Testis (tissue), 2 donors: ENCODE results near the gene DUSP6.

Experiments used
- POLR2A ChIP-seq: fragments of 450-650 bp; IDR thresholded peaks from one replicate; pipeline ENCODE4 v1.6.1; 2017; ENCODE audit warnings: antibody characterized with exemption, mild to moderate bottlenecking, moderate library complexity
- TF ChIP-seq, protein P1 (sequence below), 3 experiments: fragments of 450-650 bp in 2 of 3; fragments of 200-600 bp in 1 of 3; sonication (generic) in 1 of 3; IDR thresholded peaks; one replicate each; pipeline ENCODE4 v1.5.1; 2016 to 2019; ENCODE audit warnings: antibody characterized with exemption in 3 of 3, mild to moderate bottlenecking in 2 of 3, moderate library complexity in 1 of 3

DNA sequence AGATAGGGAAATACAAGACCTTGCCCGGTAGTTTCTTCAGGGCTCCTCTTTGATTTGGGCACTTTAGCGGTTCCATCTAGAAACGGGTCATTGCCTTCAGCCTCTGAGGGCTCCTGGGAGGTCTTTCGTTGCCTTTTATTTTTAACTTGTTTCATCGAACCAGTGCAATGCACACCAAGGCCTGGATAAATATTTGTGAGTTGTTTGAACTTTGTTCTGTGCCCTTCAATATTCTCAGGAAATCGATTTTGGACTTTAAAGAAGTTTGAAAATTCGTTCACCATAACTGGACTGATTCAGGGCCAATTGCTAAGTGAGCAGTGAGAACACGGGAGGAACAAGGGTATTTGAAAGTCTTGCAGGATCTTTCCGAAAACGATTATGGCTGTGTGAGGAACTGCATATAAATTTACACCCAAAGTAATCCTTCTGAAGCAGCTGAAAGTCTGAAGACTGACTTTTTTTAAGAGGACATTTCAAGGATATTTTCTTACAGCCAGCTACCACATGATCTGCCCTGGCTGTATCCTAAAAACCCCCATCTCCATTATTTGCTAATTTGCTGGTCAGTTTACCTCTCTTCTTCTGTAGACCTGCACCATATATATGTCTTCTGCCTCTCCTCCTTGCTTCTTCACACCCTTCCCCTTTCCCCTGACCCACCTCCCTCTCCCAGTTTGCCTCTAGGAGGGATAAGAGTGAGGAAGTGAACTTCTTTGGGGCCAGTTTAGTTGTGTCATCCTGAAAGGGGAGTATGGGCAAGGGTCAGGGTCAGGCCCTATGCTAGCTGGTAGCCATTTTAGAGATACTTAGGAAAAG, 8.0 kb downstream of the DUSP6 start:
- TF ChIP-seq, protein P1, sequence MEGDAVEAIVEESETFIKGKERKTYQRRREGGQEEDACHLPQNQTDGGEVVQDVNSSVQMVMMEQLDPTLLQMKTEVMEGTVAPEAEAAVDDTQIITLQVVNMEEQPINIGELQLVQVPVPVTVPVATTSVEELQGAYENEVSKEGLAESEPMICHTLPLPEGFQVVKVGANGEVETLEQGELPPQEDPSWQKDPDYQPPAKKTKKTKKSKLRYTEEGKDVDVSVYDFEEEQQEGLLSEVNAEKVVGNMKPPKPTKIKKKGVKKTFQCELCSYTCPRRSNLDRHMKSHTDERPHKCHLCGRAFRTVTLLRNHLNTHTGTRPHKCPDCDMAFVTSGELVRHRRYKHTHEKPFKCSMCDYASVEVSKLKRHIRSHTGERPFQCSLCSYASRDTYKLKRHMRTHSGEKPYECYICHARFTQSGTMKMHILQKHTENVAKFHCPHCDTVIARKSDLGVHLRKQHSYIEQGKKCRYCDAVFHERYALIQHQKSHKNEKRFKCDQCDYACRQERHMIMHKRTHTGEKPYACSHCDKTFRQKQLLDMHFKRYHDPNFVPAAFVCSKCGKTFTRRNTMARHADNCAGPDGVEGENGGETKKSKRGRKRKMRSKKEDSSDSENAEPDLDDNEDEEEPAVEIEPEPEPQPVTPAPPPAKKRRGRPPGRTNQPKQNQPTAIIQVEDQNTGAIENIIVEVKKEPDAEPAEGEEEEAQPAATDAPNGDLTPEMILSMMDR (IDR thresholded peaks at IDR 0.05), result no peak
- no peak for TF ChIP-seq POLR2A
